Breast epithelium (tissue), 4 donors: Measurements from ENCODE around the gene ZNF345. TPM values are rescaled to one million over a fixed set of nuclear protein-coding genes. Genes with fewer than 3 reads are reported as not detected.
A peak's percentile ranks its signal among the peaks of the same experiment; 100 is the strongest.

Source experiments
- DNase-seq, 2 donors: peaks; one replicate each; pipeline ENCODE4 v3.0.0-alpha.2; 2019; ENCODE audit warnings: low spot score in 2 of 2
- H3K27ac ChIP-seq, 2 donors: fragments of 200-600 bp; sonication (generic) in 1 of 2; one replicate each; pipeline ENCODE4 v1.5.1; 2016 to 2019; ENCODE audit warnings: mild to moderate bottlenecking in 1 of 2
- H3K27me3 ChIP-seq, 2 donors: fragments of 200-600 bp; sonication (generic) in 1 of 2; one replicate each; pipeline versions ENCODE4 v1.5.1 to v1.6.0; 2017 to 2019; ENCODE audit warnings: control low read depth in 1 of 2, mild to moderate bottlenecking in 1 of 2
- H3K36me3 ChIP-seq: fragments of 200-600 bp; one replicate; pipeline ENCODE4 v1.5.1; 2019
- H3K4me1 ChIP-seq, 2 donors: fragments of 200-600 bp; sonication (generic); one replicate each; pipeline ENCODE4 v1.5.1; 2016 to 2019; ENCODE audit warnings: control low read depth in 1 of 2
- H3K4me3 ChIP-seq, 3 donors: fragments of 200-600 bp; sonication (generic); 1 replicate in 2 of 3; 2 replicates in 1 of 3; pipeline ENCODE4 v1.5.1; 2016 to 2019; ENCODE audit warnings: mild to moderate bottlenecking in 3 of 3, moderate library complexity in 2 of 3
- H3K9me3 ChIP-seq, 2 donors: fragments of 200-600 bp; sonication (generic) in 1 of 2; one replicate each; pipeline ENCODE4 v1.5.1; 2016 to 2019; ENCODE audit warnings: control low read depth in 1 of 2
- CTCF ChIP-seq, 3 donors: fragments of 450-650 bp; IDR thresholded peaks; one replicate each; pipeline ENCODE4 v1.5.1; 2016 to 2017; ENCODE audit warnings: antibody characterized with exemption in 3 of 3, mild to moderate bottlenecking in 3 of 3, moderate library complexity in 3 of 3
- POLR2A ChIP-seq: fragments of 450-650 bp; IDR thresholded peaks from one replicate; pipeline ENCODE4 v1.6.1; 2016; ENCODE audit warnings: antibody characterized with exemption, mild to moderate bottlenecking, moderate library complexity
- POLR2AphosphoS5 ChIP-seq, 3 donors: sonication (generic); formaldehyde crosslinking; IDR thresholded peaks; one replicate each; pipeline ENCODE4 v1.6.1; 2017; ENCODE audit warnings: antibody characterized with exemption in 3 of 3
- intact Hi-C: fragments of 100-400 bp; cut with DNase I; formaldehyde crosslinking; loops from one replicate; pipeline ENCODE4 v1.15.1; 2023; ENCODE audit warnings: low total_unique reads
- total RNA-seq, 3 donors: library from RNA; depleted of rRNA; stranded (reverse); fragments of >200 nt; gene quantifications; one replicate each; pipeline ENCODE4 v1.1.0, GENCODE V29; 2016

The ZNF345 gene
- total RNA-seq = 10 to 100 TPM in 2 of 3 donors, 1 to 10 TPM in 1; 8.6 to 13.6 (median 10.2) TPM

DNA sequence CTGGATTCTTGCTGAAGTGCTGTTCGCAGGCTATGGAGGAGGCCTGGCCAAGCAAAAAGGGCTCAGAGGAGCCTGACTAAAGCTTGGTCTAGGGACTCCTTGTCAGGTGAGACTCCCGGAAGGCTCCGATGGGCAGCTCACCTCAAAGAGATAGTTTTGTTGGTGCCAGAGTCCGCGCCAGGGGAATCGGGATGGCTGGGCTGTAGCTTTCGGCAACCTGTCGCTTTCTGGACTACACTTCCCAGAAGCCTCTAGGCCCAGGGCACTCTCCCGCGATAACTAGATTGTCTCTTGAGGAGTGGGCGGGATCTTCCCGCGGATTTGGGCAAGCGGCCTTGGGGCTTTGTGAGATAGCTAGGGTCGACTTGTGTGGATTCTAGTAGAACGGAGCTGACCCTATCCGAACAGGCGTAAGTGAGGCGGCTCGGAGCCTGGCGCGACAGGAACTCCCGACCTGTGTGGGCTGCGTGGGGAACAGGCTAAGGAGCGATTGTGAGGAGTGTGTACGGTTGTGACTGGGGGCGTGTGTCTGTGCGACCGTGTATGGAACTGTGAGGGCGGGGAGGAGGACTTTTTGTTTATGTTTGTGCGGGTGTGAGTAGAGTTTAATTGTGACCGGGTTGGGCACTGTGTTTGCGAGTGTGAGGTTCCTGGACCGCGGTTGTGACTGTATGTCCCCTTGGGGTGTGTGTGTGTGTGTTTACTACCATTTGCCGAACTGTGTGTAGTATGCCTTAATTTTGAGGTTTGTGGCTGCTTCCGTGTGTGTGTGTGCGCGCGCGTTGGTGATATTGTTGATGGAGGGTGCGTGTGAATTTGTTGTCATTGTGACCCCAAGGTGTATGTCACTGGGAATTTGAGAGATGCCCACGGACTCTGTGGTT, at the start of gene ZNF345:
Gene ZNF345, plus strand, starts transcription at position 318 of the 884 bp plus-strand sequence. CDS start 25,955 bp downstream, outside the sequence.
- Histone ChIP-seq H3K4me1 (no peaks in the 10 kb centered on the region), H3K9me3 (peaks cover 13 to 19% of the 10 kb centered on the region in 2 donors), H3K27me3 (no peaks in the 10 kb centered on the region), H3K27ac (peak within 1 kb of the TSS; percentile 92 to 94), H3K36me3 (no peaks in the 10 kb centered on the region), H3K4me3 (peak within 1 kb of the TSS; percentile 72 to 84 (median 79))
- intact Hi-C loops = no loop called here
- peak; percentile 87 to 91 for DNase-seq
- TF ChIP-seq POLR2AphosphoS5 (IDR thresholded peaks at IDR 0.05) (peak in 2 of 3 donors; percentile 54 to 58), POLR2A (peak; percentile 32), CTCF (IDR thresholded peaks at IDR 0.05) (no peak)

GRCh38 chr19:36805364-36805763, 45.3 kb upstream of the ZNF345 start:
- Histone ChIP-seq H3K4me1 (no peaks in the 10 kb centered on the region), H3K27ac (no peak overlapping the region), H3K9me3 (peaks cover 89 to 99% of the 10 kb centered on the region in 2 donors), H3K36me3 (peaks cover 7% of the 10 kb centered on the region), H3K27me3 (no peaks in the 10 kb centered on the region), H3K4me3 (no peak overlapping the region)
- intact Hi-C loops = no loop called here
- no peak for DNase-seq
- TF ChIP-seq POLR2AphosphoS5 (IDR thresholded peaks at IDR 0.05) = no peak
- no peak for TF ChIP-seq CTCF (IDR thresholded peaks at IDR 0.05)
- no peak for TF ChIP-seq POLR2A

DNA sequence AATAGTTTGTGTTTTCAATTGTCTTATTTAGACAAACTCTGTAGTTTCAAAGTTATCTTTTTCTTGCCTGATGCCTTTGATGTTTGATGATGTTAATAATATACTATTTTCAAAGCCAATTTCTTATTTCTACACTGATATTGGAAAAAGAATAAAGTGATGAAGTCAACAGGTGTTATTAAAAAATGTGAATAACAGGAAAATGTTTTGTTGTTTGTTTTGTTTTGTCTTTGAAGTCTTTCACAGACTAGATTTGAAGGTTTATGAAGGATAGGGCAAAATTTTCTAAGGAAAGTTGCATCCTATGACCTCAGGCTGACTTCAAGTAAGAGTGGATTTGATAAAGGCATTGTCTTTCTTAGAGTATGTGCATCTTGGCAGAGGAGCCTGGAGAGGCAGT, 43.6 kb upstream of the ZNF345 start:
- no peak for TF ChIP-seq POLR2A
- no peak for TF ChIP-seq CTCF (IDR thresholded peaks at IDR 0.05)
- no peak for TF ChIP-seq POLR2AphosphoS5 (IDR thresholded peaks at IDR 0.05)
- Histone ChIP-seq H3K4me1 (no peaks in the 10 kb centered on the region), H3K36me3 (peaks cover 7% of the 10 kb centered on the region), H3K9me3 (peaks cover 89 to 99% of the 10 kb centered on the region in 2 donors), H3K27ac (no peak overlapping the region), H3K4me3 (no peak overlapping the region), H3K27me3 (no peaks in the 10 kb centered on the region)
- no peak for DNase-seq
- intact Hi-C loops = no loop called here

- no peaks in the 10 kb centered on the region for H3K27me3 ChIP-seq
- TF ChIP-seq POLR2AphosphoS5 (IDR thresholded peaks at IDR 0.05) (no peak), POLR2A (no peak), CTCF (IDR thresholded peaks at IDR 0.05) (no peak)
- peaks cover 99 to 100% of the 10 kb centered on the region in 2 donors for H3K9me3 ChIP-seq
- peak overlapping the region in 1 of 3 donors; percentile 0 for H3K4me3 ChIP-seq
- intact Hi-C loops = no loop called here
- peaks cover 36% of the 10 kb centered on the region for H3K36me3 ChIP-seq
- no peak overlapping the region for H3K27ac ChIP-seq
- H3K4me1 ChIP-seq = no peaks in the 10 kb centered on the region
- DNase-seq = no peak
Measured at GRCh38 chr19:36819130-36819630, 31.5 kb upstream of the ZNF345 start.

DNA sequence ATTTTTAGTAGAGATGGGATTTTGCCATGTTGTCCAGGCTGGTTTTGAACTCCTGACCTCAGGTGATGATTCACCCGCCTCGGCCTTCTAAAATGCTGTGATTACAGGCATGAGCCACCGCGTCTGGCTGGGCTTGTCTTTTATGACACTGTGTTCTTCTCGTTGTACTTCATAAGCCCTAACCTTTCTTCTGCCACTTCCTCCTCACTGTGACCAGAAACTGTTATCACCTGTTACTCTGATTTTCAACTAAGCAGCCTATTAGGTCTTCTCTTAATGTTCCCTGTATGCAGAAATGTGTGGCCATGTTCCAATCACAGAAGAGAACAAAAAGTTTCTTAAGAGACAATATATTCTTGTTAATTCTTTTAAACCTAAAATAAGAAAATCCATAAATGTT, 28.9 kb upstream of the ZNF345 start:
- Histone ChIP-seq H3K36me3 (peaks cover 40% of the 10 kb centered on the region), H3K4me3 (no peak overlapping the region), H3K9me3 (peaks cover 100% of the 10 kb centered on the region in 2 donors), H3K27me3 (no peaks in the 10 kb centered on the region), H3K4me1 (no peaks in the 10 kb centered on the region), H3K27ac (no peak overlapping the region)
- intact Hi-C loops = no loop called here
- TF ChIP-seq POLR2A (no peak), POLR2AphosphoS5 (IDR thresholded peaks at IDR 0.05) (no peak), CTCF (IDR thresholded peaks at IDR 0.05) (no peak)
- DNase-seq = no peak
